Neutrophil (primary cell): ENCODE data around the gene SCO1.

Experiments
- H3K27ac ChIP-seq: fragments of 200-600 bp; sonication (generic); 2 replicates; pipeline ENCODE4 v1.5.1; 2016; ENCODE audit warnings: mild to moderate bottlenecking, moderate library complexity
- H3K27me3 ChIP-seq: fragments of 200-600 bp; sonication (generic); 2 replicates; pipeline ENCODE4 v1.6.0; 2016; ENCODE audit warnings: mild to moderate bottlenecking
- H3K36me3 ChIP-seq: fragments of 200-600 bp; sonication (generic); 2 replicates; pipeline ENCODE4 v1.5.1; 2017
- H3K4me1 ChIP-seq, 2 experiments: fragments of 200-600 bp in 1 of 2; sonication (generic) in 1 of 2; 1 replicate in 1 of 2; 2 replicates in 1 of 2; pipeline versions ENCODE4 v1.5.1 to v1.6.1; 2013 to 2016; ENCODE audit warnings: low read depth in 1 of 2, low read length in 1 of 2, mild to moderate bottlenecking in 1 of 2, moderate library complexity in 1 of 2; ENCODE audit not compliant: control insufficient read depth in 1 of 2, insufficient read depth in 1 of 2
- H3K4me3 ChIP-seq, 2 experiments: fragments of 200-600 bp in 1 of 2; sonication (generic) in 1 of 2; 1 replicate in 1 of 2; 2 replicates in 1 of 2; pipeline ENCODE4 v1.5.1; 2013 to 2016; ENCODE audit warnings: low read depth in 1 of 2, low read length in 1 of 2, mild to moderate bottlenecking in 1 of 2, moderate library complexity in 1 of 2
- H3K9me3 ChIP-seq: fragments of 200-600 bp; sonication (generic); 2 replicates; pipeline ENCODE4 v1.5.1; 2016
- TF ChIP-seq, protein P1 (sequence below): fragments of 200-600 bp; sonication (generic); IDR thresholded peaks from 2 replicates; pipeline ENCODE4 v1.5.1; 2016; ENCODE audit warnings: antibody characterized with exemption

Gene SCO1

DNA sequence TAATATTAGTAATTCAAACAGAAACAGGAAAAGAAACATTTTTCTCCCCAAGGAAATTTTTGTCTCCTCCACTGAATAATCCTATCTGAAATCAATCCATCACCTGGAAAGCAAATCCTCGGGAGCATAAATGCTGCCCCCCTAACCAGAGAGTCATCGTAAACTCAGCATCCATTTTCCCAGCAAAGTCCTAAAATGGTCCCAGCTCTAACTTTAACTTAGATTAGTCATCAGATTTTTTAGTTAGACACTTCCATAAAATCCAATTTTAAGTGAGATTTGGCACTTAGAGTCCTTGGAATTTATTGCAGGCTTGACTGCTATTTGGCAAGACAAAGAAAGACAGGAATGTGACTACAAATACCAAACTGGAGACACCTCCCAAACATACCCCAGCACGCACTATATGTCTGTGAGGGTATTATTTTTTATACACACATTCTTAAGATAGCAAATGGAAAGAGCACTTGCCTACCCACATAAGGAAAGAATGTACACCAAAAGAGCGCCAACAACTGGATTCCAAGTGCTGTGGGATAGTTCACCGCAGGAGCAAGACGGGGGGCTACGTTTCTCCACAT is 15.4 kb downstream of the SCO1 start:
- Histone ChIP-seq H3K36me3 (peaks cover 54% of the 10 kb centered on the region), H3K27me3 (no peaks in the 10 kb centered on the region), H3K4me3 (no peak overlapping the region), H3K9me3 (no peaks in the 10 kb centered on the region), H3K4me1 (peaks cover 6 to 11% of the 10 kb centered on the region in 2 experiments), H3K27ac (no peak overlapping the region)
- TF ChIP-seq, protein P1, sequence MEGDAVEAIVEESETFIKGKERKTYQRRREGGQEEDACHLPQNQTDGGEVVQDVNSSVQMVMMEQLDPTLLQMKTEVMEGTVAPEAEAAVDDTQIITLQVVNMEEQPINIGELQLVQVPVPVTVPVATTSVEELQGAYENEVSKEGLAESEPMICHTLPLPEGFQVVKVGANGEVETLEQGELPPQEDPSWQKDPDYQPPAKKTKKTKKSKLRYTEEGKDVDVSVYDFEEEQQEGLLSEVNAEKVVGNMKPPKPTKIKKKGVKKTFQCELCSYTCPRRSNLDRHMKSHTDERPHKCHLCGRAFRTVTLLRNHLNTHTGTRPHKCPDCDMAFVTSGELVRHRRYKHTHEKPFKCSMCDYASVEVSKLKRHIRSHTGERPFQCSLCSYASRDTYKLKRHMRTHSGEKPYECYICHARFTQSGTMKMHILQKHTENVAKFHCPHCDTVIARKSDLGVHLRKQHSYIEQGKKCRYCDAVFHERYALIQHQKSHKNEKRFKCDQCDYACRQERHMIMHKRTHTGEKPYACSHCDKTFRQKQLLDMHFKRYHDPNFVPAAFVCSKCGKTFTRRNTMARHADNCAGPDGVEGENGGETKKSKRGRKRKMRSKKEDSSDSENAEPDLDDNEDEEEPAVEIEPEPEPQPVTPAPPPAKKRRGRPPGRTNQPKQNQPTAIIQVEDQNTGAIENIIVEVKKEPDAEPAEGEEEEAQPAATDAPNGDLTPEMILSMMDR, result no peak

DNA sequence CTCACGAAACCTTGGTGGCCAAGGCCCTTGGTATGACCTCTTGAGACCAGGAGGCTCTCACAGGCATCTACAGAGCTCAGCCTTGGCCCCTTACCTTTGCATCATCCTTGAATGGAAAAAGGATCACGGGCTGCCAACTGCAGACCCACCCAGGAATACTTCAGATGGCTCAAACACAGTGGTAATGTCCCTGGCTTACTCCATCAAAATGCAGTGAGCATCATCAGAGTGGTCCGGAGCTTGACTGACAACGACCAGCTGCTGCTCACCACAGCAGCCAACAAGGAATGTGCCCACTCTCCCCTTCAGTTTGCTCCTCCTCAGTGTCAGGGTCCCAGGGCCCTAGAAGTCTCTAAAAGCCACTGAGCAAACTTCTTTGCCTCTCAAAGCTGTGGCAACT is 22.6 kb downstream of the SCO1 start:
- Histone ChIP-seq H3K9me3 (no peaks in the 10 kb centered on the region), H3K27me3 (no peaks in the 10 kb centered on the region), H3K36me3 (peaks cover 14% of the 10 kb centered on the region), H3K4me1 (peaks cover 6 to 18% of the 10 kb centered on the region in 2 experiments), H3K4me3 (no peak overlapping the region), H3K27ac (no peak overlapping the region)
- TF ChIP-seq, protein P1, result no peak

DNA sequence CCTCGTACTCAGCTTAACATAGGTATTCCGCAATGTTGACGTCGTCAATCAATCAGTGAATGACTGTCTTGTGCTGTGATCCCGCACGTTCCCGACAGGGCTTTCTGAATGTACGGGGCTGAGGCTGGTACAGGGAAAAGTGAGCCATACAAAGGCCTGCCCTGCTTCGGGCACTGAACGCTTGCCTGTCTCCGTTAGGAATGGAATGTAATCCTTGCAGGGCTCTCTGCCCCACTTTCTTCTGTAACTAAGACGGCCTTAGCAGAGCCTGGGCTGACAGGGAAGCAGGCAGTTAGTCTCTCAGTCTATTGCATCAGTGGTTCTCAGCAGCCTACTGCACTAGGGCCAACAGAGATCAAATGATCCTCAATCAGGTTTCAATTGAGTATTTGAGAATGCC is 24.0 kb downstream of the SCO1 start:
- Histone ChIP-seq H3K4me3 (no peak overlapping the region), H3K4me1 (peaks cover 3 to 15% of the 10 kb centered on the region in 2 experiments), H3K27me3 (no peaks in the 10 kb centered on the region), H3K9me3 (no peaks in the 10 kb centered on the region), H3K27ac (no peak overlapping the region), H3K36me3 (peaks cover 12% of the 10 kb centered on the region)
- TF ChIP-seq, protein P1, result no peak

DNA sequence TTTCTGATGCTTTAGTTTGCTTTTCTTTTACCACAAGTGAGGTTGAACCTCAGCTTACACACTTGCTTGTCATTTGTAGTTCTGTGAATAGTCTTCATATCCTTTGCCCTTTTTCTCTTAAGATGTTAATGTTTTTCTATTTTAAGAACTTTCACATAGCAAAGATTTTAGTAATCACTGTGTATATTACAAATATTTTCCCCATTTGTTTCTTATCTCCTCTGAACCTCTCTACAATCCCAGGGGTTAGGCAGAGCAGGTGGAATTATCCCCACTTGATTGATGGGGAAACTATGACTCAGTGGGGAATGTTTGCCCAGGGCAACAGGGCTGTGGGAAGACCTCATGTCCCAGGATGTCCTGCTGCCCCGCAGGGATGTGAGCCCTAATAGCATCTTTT is 28.6 kb downstream of the SCO1 start:
- Histone ChIP-seq H3K27me3 (no peaks in the 10 kb centered on the region), H3K36me3 (no peaks in the 10 kb centered on the region), H3K4me3 (no peak overlapping the region), H3K27ac (no peak overlapping the region), H3K9me3 (no peaks in the 10 kb centered on the region), H3K4me1 (no peaks in the 10 kb centered on the region)
- TF ChIP-seq, protein P1, result no peak

DNA sequence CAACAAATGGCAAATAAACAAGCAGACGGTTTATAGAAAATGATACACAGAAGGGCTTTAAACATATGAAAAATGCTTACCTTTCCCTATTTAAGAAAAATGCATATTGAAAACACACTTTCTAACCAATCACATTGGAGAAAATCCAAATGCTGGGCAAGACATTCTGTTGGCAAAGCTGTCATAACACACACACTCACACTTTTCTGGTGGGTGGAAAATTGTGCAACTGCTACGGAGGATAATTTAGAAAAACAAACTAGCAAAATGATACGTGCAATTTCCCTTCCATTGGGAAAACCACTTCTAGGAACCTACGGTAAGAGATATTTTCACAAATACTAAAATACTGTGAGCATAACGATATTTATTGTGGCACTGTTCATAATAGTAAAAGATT is 30.4 kb downstream of the SCO1 start:
- no peaks in the 10 kb centered on the region for H3K27me3 ChIP-seq
- H3K4me3 ChIP-seq, result no peak overlapping the region
- no peak overlapping the region for H3K27ac ChIP-seq
- H3K4me1 ChIP-seq, result no peaks in the 10 kb centered on the region
- no peaks in the 10 kb centered on the region for H3K36me3 ChIP-seq
- TF ChIP-seq, protein P1, result no peak
- H3K9me3 ChIP-seq, result no peaks in the 10 kb centered on the region

DNA sequence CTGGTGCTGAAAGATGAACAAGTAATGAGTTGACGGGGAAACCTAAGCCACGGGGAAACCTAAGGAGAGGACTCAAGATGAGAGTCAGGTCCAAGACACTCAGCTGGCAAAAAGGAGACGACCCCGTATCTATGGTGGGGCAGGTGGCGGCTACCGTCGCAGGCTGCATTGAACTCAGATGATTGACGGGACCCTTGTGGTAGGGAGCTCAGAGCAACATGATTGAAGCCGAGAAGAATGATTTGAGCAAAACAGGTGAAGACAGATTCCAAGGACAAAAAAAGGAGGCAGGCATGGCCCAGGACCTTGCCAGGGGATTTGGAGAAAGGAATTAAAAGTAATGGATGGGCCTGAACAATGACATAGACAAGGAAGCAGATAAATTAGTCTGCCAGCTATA is 32.8 kb downstream of the SCO1 start:
- H3K9me3 ChIP-seq, result no peaks in the 10 kb centered on the region
- H3K36me3 ChIP-seq, result no peaks in the 10 kb centered on the region
- H3K27ac ChIP-seq, result no peak overlapping the region
- H3K27me3 ChIP-seq, result no peaks in the 10 kb centered on the region
- no peak overlapping the region for H3K4me3 ChIP-seq
- TF ChIP-seq, protein P1, result no peak
- no peaks in the 10 kb centered on the region for H3K4me1 ChIP-seq
